SU-DHL-6 (cell line): Measurements from ENCODE around the gene PDZD2.

Source experiments
- H2AFZ ChIP-seq: fragments of 200-600 bp; sonication (generic); 2 replicates; pipeline ENCODE4 v1.6.1; 2014; ENCODE audit warnings: low read depth, mild to moderate bottlenecking, moderate library complexity, mixed read lengths, antibody characterized with exemption, low read length; ENCODE audit not compliant: severe bottlenecking
- H3F3A ChIP-seq: fragments of 200-600 bp; shearing (Covaris generic); 2 replicates; pipeline ENCODE4 v1.6.0; 2016; ENCODE audit warnings: antibody characterized with exemption, mild to moderate bottlenecking; ENCODE audit not compliant: insufficient read depth
- H3K27ac ChIP-seq: fragments of 200-600 bp; sonication (generic); 2 replicates; pipeline ENCODE4 v1.5.1; 2016; ENCODE audit warnings: low read depth, mild to moderate bottlenecking, low read length, moderate library complexity, mixed read lengths
- H3K27me3 ChIP-seq: fragments of 200-600 bp; sonication (generic), shearing (Covaris generic); 2 replicates; pipeline ENCODE4 v1.6.0; 2014; ENCODE audit warnings: mild to moderate bottlenecking, low read length
- H3K36me3 ChIP-seq: fragments of 200-600 bp; sonication (generic); 2 replicates; pipeline ENCODE4 v1.6.1; 2014; ENCODE audit warnings: mild to moderate bottlenecking, low read length, mixed read lengths
- H3K4me2 ChIP-seq: fragments of 300-600, 200-600 bp; shearing (Covaris generic), sonication (generic); 2 replicates; pipeline ENCODE4 v1.6.0; 2014; ENCODE audit warnings: low read length, low read depth, mild to moderate bottlenecking; ENCODE audit not compliant: poor library complexity, severe bottlenecking
- H3K4me3 ChIP-seq: fragments of 200-600 bp; sonication (generic); 2 replicates; pipeline ENCODE4 v1.5.1; 2014; ENCODE audit warnings: antibody characterized with exemption, low read length, mild to moderate bottlenecking, mixed read lengths; ENCODE audit not compliant: insufficient read depth, poor library complexity, severe bottlenecking
- H3K79me2 ChIP-seq: fragments of 200-600 bp; sonication (generic); 2 replicates; pipeline ENCODE4 v1.6.1; 2014; ENCODE audit warnings: mild to moderate bottlenecking, low read length, moderate library complexity; ENCODE audit not compliant: insufficient read depth
- H3K9ac ChIP-seq: fragments of 200-600 bp; sonication (generic); 2 replicates; pipeline ENCODE4 v1.7.0; 2014; ENCODE audit warnings: mild to moderate bottlenecking, low read length
- H3K9me2 ChIP-seq: fragments of 200-600 bp; sonication (generic); replicated peaks from 2 replicates; pipeline ENCODE4 v1.6.1; 2014; ENCODE audit warnings: low read length; ENCODE audit not compliant: insufficient read depth
- H3K9me3 ChIP-seq: fragments of 200-600 bp; sonication (generic); 2 replicates; pipeline ENCODE4 v1.6.1; 2014; ENCODE audit warnings: low read length, mixed read lengths; ENCODE audit not compliant: insufficient read depth
- H4K20me1 ChIP-seq: fragments of 200-600 bp; sonication (generic); 2 replicates; pipeline ENCODE4 v1.6.1; 2014; ENCODE audit warnings: low read depth, mild to moderate bottlenecking, antibody characterized with exemption, low read length, moderate library complexity, mixed read lengths
- CTCF ChIP-seq: fragments of 200-600 bp; sonication (generic); IDR thresholded peaks from one replicate; pipeline ENCODE4 v1.5.1; 2017; ENCODE audit warnings: antibody characterized with exemption, mild to moderate bottlenecking, low read length, moderate library complexity; ENCODE audit not compliant: insufficient read depth, poor library complexity, severe bottlenecking
- EZH2phosphoT487 ChIP-seq: fragments of 200-600 bp; sonication (generic), shearing (Covaris generic); conservative IDR thresholded peaks from 2 replicates; pipeline ENCODE4 v1.6.1; 2018; ENCODE audit warnings: mild to moderate bottlenecking, antibody characterized with exemption, low read length, moderate library complexity, mixed read lengths

PDZD2 gene

GRCh38 chr5:32155211-32155610 lies 516.3 kb downstream of the PDZD2 start:
- Histone ChIP-seq H3K9ac (no peak overlapping the region), H3K27ac (no peak overlapping the region)
- no peak for TF ChIP-seq CTCF
- no peak for TF ChIP-seq EZH2phosphoT487

DNA sequence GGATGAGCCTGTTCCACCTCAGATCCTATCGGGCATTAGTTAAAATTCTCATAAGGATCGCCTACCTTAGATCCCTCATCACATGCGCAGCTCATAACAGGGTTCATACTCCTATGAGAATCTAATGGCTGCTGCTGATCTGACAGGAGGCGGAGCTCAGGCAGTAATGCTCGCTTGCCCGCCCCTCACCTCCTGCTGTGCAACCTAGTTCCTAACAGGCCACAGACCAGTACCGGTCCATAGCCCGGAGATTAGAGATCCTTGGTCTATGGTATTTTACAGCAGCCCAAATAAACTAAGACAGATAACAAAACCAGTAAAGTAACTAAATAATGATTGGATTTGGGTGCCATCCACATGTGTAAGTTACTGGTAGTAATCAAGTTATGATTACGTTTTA lies 517.7 kb downstream of the PDZD2 start:
- Histone ChIP-seq H3K36me3 (0 out of 2 replicates have a peak, but pooled peaks cover 2% of the 10 kb centered on the region), H3F3A (peaks cover 14% of the 10 kb centered on the region; the same call in 1 of the 2 replicates), H3K4me3 (no peak overlapping the region), H3K27ac (no peak overlapping the region), H3K4me2 (no peak overlapping the region), H3K27me3 (no peaks in the 10 kb centered on the region), H3K9me3 (no peaks in the 10 kb centered on the region), H2AFZ (no peak overlapping the region), H3K79me2 (peaks cover 96% of the 10 kb centered on the region), H4K20me1 (peaks cover 26% of the 10 kb centered on the region; the same call in 1 of the 2 replicates), H3K9me2 (no peaks in the 10 kb centered on the region), H3K9ac (no peak overlapping the region)
- TF ChIP-seq EZH2phosphoT487: no peak
- no peak for TF ChIP-seq CTCF

More at GRCh38 chr5:32155211-32155610, 516.3 kb downstream of the PDZD2 start:
- Histone ChIP-seq H3K27me3 (no peaks in the 10 kb centered on the region), H3K9me2 (no peaks in the 10 kb centered on the region), H3K4me3 (no peak overlapping the region), H3K79me2 (peaks cover 97% of the 10 kb centered on the region), H4K20me1 (peaks cover 31% of the 10 kb centered on the region; the same call in 1 of the 2 replicates), H3K9me3 (no peaks in the 10 kb centered on the region), H2AFZ (no peak overlapping the region), H3K36me3 (0 out of 2 replicates have a peak, but pooled peaks cover 2% of the 10 kb centered on the region), H3F3A (peaks cover 17% of the 10 kb centered on the region; the same call in 1 of the 2 replicates), H3K4me2 (no peak overlapping the region)

GRCh38 chr5:32157078-32157477 lies 518.1 kb downstream of the PDZD2 start:
- Histone ChIP-seq H4K20me1 (peaks cover 26% of the 10 kb centered on the region; the same call in 1 of the 2 replicates), H3K79me2 (peaks cover 94% of the 10 kb centered on the region), H3K27me3 (no peaks in the 10 kb centered on the region), H3F3A (peaks cover 13% of the 10 kb centered on the region; the same call in 1 of the 2 replicates), H3K9me2 (no peaks in the 10 kb centered on the region), H3K36me3 (0 out of 2 replicates have a peak, but pooled peaks cover 2% of the 10 kb centered on the region), H3K9me3 (no peaks in the 10 kb centered on the region), H3K4me2 (no peak overlapping the region), H3K27ac (no peak overlapping the region), H3K4me3 (no peak overlapping the region), H3K9ac (no peak overlapping the region), H2AFZ (no peak overlapping the region)
- TF ChIP-seq EZH2phosphoT487: no peak
- no peak for TF ChIP-seq CTCF
